PC-9 (cell line): ENCODE results near the gene SEC14L1.

Source experiments
- EZH2 ChIP-seq: fragments of 200-600 bp; sonication (generic); IDR thresholded peaks from 2 replicates; pipeline ENCODE4 v1.8.0; 2017; ENCODE audit warnings: antibody characterized with exemption, low read depth
- TF ChIP-seq, protein P1 (sequence below): fragments of 200-600 bp; sonication (generic); conservative IDR thresholded peaks from 2 replicates; pipeline ENCODE4 v1.6.1; 2017; ENCODE audit warnings: mixed run types, antibody characterized with exemption, mild to moderate bottlenecking, moderate library complexity

DNA sequence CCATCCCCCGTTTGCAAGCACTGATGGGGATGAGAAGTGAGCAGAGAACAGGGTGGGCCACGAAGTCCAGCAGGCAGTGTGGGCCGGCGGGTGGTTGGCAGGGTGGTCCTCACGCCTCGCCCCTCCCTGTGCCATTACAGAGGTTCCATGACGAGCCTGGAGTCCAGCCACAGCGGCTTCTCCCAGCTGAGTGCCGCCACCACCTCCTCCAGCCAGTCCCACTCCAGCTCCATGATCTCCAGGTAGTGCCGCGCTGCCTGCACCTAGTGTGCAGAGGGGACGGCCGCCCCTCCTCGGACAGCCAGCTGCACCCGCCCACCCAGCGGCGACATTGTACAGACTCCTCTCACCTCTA lies 73.0 kb downstream of the SEC14L1 start:
- TF ChIP-seq, protein P1, sequence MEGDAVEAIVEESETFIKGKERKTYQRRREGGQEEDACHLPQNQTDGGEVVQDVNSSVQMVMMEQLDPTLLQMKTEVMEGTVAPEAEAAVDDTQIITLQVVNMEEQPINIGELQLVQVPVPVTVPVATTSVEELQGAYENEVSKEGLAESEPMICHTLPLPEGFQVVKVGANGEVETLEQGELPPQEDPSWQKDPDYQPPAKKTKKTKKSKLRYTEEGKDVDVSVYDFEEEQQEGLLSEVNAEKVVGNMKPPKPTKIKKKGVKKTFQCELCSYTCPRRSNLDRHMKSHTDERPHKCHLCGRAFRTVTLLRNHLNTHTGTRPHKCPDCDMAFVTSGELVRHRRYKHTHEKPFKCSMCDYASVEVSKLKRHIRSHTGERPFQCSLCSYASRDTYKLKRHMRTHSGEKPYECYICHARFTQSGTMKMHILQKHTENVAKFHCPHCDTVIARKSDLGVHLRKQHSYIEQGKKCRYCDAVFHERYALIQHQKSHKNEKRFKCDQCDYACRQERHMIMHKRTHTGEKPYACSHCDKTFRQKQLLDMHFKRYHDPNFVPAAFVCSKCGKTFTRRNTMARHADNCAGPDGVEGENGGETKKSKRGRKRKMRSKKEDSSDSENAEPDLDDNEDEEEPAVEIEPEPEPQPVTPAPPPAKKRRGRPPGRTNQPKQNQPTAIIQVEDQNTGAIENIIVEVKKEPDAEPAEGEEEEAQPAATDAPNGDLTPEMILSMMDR: no peak
- no peak for TF ChIP-seq EZH2
